Ovary (tissue), 3 donors: ENCODE measurements around the gene AIG1.
"Not testable (repeated sequence)": the region's sequence is repeated elsewhere in the genome, so short reads cannot be mapped to it uniquely, and the experiment has no call there.

ENCODE experiments used
- POLR2A ChIP-seq: fragments of 450-650 bp; IDR thresholded peaks from one replicate; pipeline ENCODE4 v1.6.1; 2017; ENCODE audit warnings: antibody characterized with exemption, mild to moderate bottlenecking, moderate library complexity
- TF ChIP-seq, protein P1 (sequence below), 3 donors: fragments of 450-650 bp in 2 of 3; fragments of 200-600 bp in 1 of 3; IDR thresholded peaks; one replicate each; pipeline versions ENCODE4 v1.5.1 to v1.8.0; 2016 to 2022; ENCODE audit warnings: antibody characterized with exemption in 3 of 3, mild to moderate bottlenecking in 1 of 3
- donor health status: DM: no; HTN: no; CAD: no.

DNA sequence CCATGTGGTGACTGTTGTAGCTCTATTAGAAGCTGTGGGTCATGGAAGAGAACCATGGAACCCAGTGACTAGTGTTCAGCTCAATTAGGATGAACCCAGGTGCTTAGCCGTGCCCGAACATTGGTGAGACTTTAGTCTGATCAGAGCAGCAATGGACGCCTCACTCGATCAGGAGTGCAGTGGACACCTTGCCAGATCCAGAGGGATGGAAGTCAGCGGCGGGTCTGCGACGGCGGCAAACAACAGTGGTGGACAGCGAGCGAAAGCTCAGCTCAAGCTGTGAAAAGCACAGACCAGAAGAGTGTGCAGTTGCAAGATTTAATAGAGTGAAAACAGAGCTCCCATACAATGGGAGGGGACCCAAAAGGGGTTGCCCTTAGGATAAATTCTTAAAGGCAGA lies 26.6 kb downstream of the AIG1 start:
- TF ChIP-seq, protein P1, sequence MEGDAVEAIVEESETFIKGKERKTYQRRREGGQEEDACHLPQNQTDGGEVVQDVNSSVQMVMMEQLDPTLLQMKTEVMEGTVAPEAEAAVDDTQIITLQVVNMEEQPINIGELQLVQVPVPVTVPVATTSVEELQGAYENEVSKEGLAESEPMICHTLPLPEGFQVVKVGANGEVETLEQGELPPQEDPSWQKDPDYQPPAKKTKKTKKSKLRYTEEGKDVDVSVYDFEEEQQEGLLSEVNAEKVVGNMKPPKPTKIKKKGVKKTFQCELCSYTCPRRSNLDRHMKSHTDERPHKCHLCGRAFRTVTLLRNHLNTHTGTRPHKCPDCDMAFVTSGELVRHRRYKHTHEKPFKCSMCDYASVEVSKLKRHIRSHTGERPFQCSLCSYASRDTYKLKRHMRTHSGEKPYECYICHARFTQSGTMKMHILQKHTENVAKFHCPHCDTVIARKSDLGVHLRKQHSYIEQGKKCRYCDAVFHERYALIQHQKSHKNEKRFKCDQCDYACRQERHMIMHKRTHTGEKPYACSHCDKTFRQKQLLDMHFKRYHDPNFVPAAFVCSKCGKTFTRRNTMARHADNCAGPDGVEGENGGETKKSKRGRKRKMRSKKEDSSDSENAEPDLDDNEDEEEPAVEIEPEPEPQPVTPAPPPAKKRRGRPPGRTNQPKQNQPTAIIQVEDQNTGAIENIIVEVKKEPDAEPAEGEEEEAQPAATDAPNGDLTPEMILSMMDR (IDR thresholded peaks at IDR 0.05): not testable (repeated sequence)
- TF ChIP-seq POLR2A: not testable (repeated sequence)
